ENCODE data around the gene KIAA0319L.

DNA sequence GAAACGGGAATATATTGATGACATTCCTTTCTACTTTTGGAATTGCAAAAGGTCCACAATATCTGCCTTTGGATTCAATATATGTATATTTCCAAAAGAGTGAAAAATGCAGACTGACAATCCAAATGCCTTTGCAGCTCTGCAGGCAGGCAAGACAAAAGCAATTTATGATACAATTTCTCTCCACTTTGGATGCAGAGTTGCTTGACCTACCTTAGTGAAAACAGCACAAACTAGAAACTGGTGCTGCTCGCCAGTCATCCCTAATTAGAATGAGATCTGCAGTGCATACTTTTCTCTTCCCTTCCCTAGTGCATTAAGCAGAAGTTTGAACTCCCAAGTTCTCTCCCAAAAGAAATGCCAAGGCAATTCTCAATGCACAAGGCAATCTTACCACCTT, 56.8 kb downstream of the KIAA0319L start:
- TF ChIP-seq, protein P1, sequence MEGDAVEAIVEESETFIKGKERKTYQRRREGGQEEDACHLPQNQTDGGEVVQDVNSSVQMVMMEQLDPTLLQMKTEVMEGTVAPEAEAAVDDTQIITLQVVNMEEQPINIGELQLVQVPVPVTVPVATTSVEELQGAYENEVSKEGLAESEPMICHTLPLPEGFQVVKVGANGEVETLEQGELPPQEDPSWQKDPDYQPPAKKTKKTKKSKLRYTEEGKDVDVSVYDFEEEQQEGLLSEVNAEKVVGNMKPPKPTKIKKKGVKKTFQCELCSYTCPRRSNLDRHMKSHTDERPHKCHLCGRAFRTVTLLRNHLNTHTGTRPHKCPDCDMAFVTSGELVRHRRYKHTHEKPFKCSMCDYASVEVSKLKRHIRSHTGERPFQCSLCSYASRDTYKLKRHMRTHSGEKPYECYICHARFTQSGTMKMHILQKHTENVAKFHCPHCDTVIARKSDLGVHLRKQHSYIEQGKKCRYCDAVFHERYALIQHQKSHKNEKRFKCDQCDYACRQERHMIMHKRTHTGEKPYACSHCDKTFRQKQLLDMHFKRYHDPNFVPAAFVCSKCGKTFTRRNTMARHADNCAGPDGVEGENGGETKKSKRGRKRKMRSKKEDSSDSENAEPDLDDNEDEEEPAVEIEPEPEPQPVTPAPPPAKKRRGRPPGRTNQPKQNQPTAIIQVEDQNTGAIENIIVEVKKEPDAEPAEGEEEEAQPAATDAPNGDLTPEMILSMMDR (IDR thresholded peaks at IDR 0.05): no peak
- TF ChIP-seq POLR2A (IDR thresholded peaks at IDR 0.05): no peak
